ENCODE results near the gene CC2D1B. TPM values are rescaled to one million over a fixed set of nuclear protein-coding genes. Genes with fewer than 3 reads are reported as not detected.

CC2D1B gene
- total RNA-seq, 3 donors from 2014 or later: 38.0 to 43.6 (median 40.4) TPM

- H3K4me3 ChIP-seq: no peak overlapping the region
- ATAC-seq (no peak), DNase-seq (no peak)
- H3K4me1 ChIP-seq (ENCODE audit: low read depth): no peaks in the 10 kb centered on the region
- intact Hi-C loops (cut with DNase I, micrococcal nuclease): no loop called here
- TF ChIP-seq, protein P1, sequence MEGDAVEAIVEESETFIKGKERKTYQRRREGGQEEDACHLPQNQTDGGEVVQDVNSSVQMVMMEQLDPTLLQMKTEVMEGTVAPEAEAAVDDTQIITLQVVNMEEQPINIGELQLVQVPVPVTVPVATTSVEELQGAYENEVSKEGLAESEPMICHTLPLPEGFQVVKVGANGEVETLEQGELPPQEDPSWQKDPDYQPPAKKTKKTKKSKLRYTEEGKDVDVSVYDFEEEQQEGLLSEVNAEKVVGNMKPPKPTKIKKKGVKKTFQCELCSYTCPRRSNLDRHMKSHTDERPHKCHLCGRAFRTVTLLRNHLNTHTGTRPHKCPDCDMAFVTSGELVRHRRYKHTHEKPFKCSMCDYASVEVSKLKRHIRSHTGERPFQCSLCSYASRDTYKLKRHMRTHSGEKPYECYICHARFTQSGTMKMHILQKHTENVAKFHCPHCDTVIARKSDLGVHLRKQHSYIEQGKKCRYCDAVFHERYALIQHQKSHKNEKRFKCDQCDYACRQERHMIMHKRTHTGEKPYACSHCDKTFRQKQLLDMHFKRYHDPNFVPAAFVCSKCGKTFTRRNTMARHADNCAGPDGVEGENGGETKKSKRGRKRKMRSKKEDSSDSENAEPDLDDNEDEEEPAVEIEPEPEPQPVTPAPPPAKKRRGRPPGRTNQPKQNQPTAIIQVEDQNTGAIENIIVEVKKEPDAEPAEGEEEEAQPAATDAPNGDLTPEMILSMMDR (IDR thresholded peaks at IDR 0.05): no peak
- no peaks in the 10 kb centered on the region for H3K9me3 ChIP-seq
- H3K36me3 ChIP-seq (ENCODE audit: low read depth): peaks cover 20% of the 10 kb centered on the region
Measured at GRCh38 chr1:52358851-52359497, 7.0 kb downstream of the CC2D1B start.

DNA sequence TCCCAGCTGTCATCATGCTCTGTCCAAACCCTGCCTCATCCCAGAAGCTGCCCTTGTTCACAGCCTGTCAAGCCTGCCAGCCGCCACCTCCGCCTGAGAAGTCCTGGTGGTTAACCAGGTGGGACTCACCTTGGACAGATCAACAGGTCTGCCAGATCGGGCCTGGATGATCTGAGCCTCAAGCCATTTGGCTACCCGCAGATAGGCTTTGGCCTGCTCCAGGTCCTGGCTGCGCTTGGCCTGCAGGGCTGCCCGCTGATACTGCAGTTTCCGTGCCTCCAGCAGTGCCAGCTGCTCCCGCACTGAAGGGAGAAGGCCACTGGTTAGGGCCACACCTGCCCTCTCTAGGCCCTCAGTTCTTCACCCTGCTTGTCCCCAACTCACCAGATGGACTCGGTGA lies 8.6 kb downstream of the CC2D1B start:
- ATAC-seq (no peak), DNase-seq (no peak)
- TF ChIP-seq, protein P1 (IDR thresholded peaks at IDR 0.05): no peak
- no peaks in the 10 kb centered on the region for H3K4me1 ChIP-seq (ENCODE audit: low read depth)
- intact Hi-C loops (cut with DNase I, micrococcal nuclease): no loop called here
- H3K36me3 ChIP-seq (ENCODE audit: low read depth): peaks cover 20% of the 10 kb centered on the region
- H3K4me3 ChIP-seq: no peak overlapping the region
- no peaks in the 10 kb centered on the region for H3K9me3 ChIP-seq

GRCh38 chr1:52356818-52357355 lies 9.1 kb downstream of the CC2D1B start:
- peaks cover 20% of the 10 kb centered on the region for H3K36me3 ChIP-seq (ENCODE audit: low read depth)
- no peak overlapping the region for H3K4me3 ChIP-seq
- DNase-seq (no peak), ATAC-seq (no peak)
- no peaks in the 10 kb centered on the region for H3K9me3 ChIP-seq
- intact Hi-C loops (cut with DNase I, micrococcal nuclease): no loop called here
- H3K4me1 ChIP-seq (ENCODE audit: low read depth): no peaks in the 10 kb centered on the region
- TF ChIP-seq, protein P1 (IDR thresholded peaks at IDR 0.05): no peak

- H3K4me3 ChIP-seq: no peak overlapping the region
- ATAC-seq (no peak), DNase-seq (no peak)
- H3K9me3 ChIP-seq: no peaks in the 10 kb centered on the region
- TF ChIP-seq, protein P1 (IDR thresholded peaks at IDR 0.05): no peak
- peaks cover 20% of the 10 kb centered on the region for H3K36me3 ChIP-seq (ENCODE audit: low read depth)
- H3K4me1 ChIP-seq (ENCODE audit: low read depth): no peaks in the 10 kb centered on the region
- intact Hi-C loops (cut with DNase I, micrococcal nuclease): no loop called here
Measured at GRCh38 chr1:52355847-52356505, 10.0 kb downstream of the CC2D1B start.

DNA sequence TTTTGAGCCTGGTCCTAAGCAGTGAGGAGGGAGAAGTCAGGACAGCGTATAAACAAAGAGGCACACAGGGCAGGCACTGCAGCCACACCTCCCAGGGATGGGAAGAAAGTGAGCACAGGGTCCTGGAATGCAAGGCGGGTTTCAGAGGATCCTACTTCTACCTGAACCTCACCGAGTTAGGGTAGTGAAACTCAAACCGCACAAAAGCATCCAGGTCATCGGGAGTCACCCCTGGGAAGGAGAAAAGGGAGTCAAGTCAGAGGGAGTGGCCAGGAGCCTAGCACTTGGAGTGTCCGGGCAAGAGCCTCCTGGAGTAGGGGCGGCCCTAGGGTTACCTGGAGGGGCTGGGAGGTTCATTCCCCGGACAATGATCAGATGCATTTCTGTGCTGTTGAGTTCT lies 10.6 kb downstream of the CC2D1B start:
- no peaks in the 10 kb centered on the region for H3K9me3 ChIP-seq
- no peaks in the 10 kb centered on the region for H3K4me1 ChIP-seq (ENCODE audit: low read depth)
- no peak overlapping the region for H3K4me3 ChIP-seq
- TF ChIP-seq, protein P1 (IDR thresholded peaks at IDR 0.05): no peak
- ATAC-seq (no peak), DNase-seq (no peak)
- peaks cover 20% of the 10 kb centered on the region for H3K36me3 ChIP-seq (ENCODE audit: low read depth)
- intact Hi-C loops (cut with DNase I, micrococcal nuclease): no loop called here

Measured in mucosa of descending colon (tissue), 3 donors.